ENCODE data around the gene PRKCA. TPM values are rescaled to one million over a fixed set of nuclear protein-coding genes. Genes with fewer than 3 reads are reported as not detected.

The PRKCA gene
- total and polyA plus RNA-seq, 2 of the 13 experiments (the other 11 are each of a cell fraction or from before 2014, with no cell fraction given), result 18.5 to 21.5 TPM

- H4K20me1 ChIP-seq (ENCODE audit: insufficient read depth, low read length), result no peaks in the 10 kb centered on the region
- no peaks in the 10 kb centered on the region; a peak in 1 of 5 replicates for H3K27me3 ChIP-seq (ENCODE audit: control insufficient read depth in 1 of 2, insufficient read depth in 2 of 2, low read length in 2 of 2)
- no peak overlapping the region for H2AFZ ChIP-seq (ENCODE audit: low read length)
- H3K36me3 ChIP-seq (replicated peaks in 1 of 2; ENCODE audit: control insufficient read depth in 1 of 2, insufficient read depth in 2 of 2, low read length in 2 of 2), result no peaks in the 10 kb centered on the region
- no TSS peak for BruUV-seq (replicated peaks)
- ATAC-seq (no peak), FAIRE-seq (no peak), DNase-seq (ENCODE audit: low spot score) (no peak)
- intact Hi-C loops (cut with micrococcal nuclease; ENCODE audit: unreplicated experiment) (no loop called here), in situ Hi-C loops (cut with HindIII; ENCODE audit: extremely low pct_ligation_motif_present, low pct_unique_long_range_greater_than_20kb) (no loop called here)
- H3K9ac ChIP-seq (ENCODE audit: insufficient read depth, low read depth, low read length), result no peak overlapping the region
- H3K4me1 ChIP-seq (ENCODE audit: insufficient read depth, low read length), result peaks cover 43% of the 10 kb centered on the region
- no peak overlapping the region for H3K4me3 ChIP-seq (replicated peaks in 1 of 3; ENCODE audit: insufficient read depth in 1 of 3, low read depth in 2 of 3, low read length in 3 of 3)
- 70% methylated on average over 2 of the region's 2 CpGs for WGBS (ENCODE audit: low lambda C conversion rate)
- ChIA-PET CTCF (ENCODE audit: low intra/inter-chr PET ratio, low total read pairs) (no interaction called here), POLR2A (interaction anchor here (0.8 kb wide), 1 partner anchor 12 kb away, joined by 3 read pairs; no protein-coding TSS in a partner anchor)
- no peaks in the 10 kb centered on the region for H3K9me3 ChIP-seq (ENCODE audit: low read length)
- H3K4me2 ChIP-seq (ENCODE audit: low read depth, low read length), result no peak overlapping the region
- TF ChIP-seq PRDM10 (CRISPR knock-in tag; IDR thresholded peaks at IDR 0.05; ENCODE audit: low read depth), result no peak
- peak; percentile 41; the same call in 1 of the 2 replicates for TF ChIP-seq HIC2 (CRISPR knock-in tag; IDR thresholded peaks at IDR 0.05; ENCODE audit: low read depth)
- peak; percentile 18; the same call in 1 of the 2 replicates for TF ChIP-seq HNF4A (CRISPR knock-in tag; IDR thresholded peaks at IDR 0.05)
- no peak overlapping the region for H3K27ac ChIP-seq (ENCODE audit: extremely low read length, insufficient read depth, low read length)
- H3K79me2 ChIP-seq (ENCODE audit: insufficient read depth, low read length), result no peaks in the 10 kb centered on the region
Observed at GRCh38 chr17:66287911-66288310, 14.5 kb upstream of the PRKCA start.

All from HepG2 (cell line).